HG03175 (cell line): ENCODE measurements around the gene RAB11FIP5.
"Not testable (repeated sequence)": the region's sequence is repeated elsewhere in the genome, so short reads cannot be mapped to it uniquely, and the experiment has no call there.

Experiments
- ATAC-seq: cut with Tn5 transposase; IDR thresholded peaks from one replicate; pipeline ENCODE4 v1.9.1; 2021; ENCODE audit warnings: mild to moderate bottlenecking, moderate library complexity; ENCODE audit not compliant: unreplicated experiment

Gene RAB11FIP5

DNA sequence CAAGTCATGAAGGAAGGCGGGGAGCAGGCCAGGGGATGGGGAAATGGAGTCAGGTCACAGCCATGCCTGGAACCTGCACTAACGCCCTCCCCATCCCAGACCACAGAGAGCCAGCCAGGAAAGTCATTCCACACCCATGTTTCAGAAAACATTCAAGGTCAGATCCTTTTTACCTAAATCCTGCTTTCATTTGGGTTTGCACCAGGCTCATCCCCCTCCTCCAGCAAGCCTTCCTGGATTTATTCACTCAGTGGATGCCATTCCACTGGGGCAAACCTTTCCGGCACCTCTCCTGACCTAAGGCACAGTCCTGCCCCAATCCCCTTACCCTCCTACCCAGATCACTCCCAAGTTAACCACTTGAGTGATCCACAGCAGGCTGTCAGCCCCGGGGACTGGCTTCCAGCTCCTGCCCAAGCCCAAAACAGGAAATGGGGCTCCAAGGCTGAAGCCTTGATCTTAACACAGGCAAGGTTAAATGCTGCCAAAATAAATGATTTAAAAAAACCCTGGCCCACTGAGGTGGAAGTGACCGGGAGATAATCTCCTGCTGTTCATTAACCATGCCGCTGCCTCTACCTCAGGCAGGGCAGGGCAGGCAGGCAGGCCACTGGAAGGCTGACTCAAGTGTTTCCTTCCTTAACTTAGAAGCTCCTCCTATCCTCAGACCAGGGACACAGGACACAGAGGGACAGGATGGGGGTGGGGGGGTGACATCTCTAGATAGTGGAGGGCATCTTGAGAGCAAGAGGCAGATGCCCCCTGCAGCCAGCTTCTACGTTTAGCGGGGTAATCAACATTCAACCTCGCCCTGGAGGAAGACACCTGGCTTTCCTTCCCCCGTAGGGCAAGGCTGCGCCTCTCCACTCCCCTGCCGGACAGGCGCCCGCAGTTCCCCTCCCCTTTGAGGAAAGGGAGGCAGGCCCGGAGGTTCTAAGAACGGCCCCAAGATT is 1.4 kb downstream of the RAB11FIP5 start:
- ATAC-seq, result no peak

DNA sequence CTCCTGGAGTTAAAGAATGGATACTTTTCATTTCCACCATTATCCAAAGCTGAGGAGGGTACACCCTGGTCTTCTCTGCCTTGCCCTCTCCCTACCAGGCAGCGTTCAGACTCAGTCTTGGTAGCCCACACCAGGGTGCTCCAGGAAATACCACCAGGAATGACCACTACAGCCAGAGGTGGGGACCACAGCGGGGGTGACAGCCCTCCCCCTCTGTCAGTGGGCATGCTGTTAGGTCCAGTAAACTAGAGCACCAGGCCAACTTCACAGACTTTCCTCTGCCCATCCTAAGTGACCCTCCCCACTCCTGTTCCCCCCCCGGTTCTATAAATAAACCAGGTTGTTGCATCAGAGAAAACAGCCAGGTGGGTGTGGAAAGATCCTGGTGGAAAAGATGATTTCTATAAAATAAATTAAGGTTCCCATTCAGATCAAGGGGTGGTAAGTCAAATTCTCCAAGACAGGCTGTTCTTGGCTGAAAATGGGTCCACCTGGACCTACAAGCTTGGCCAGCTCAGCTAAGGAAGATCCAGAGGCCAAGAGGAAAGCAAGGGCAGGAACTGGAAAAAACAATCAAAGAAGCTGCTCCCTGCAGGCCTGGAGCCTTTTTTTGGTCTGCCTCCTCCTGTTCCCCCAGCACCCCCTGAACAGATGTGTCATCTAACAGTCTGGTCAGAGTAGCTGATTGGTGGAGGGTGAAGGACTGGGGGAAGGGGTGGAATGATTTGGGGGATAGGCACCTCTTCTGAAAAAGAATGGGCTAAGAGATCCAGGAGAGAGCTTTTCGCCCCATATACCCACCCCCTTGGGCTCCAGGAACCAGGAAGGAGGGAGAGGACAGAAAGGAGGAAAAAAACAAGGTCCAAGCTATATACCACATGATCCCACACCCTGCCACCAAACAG is 2.3 kb downstream of the RAB11FIP5 start:
- no peak for ATAC-seq

- no peak for ATAC-seq
These were observed 3.1 kb downstream of the RAB11FIP5 start for GRCh38 chr2:73109431-73110167.

DNA sequence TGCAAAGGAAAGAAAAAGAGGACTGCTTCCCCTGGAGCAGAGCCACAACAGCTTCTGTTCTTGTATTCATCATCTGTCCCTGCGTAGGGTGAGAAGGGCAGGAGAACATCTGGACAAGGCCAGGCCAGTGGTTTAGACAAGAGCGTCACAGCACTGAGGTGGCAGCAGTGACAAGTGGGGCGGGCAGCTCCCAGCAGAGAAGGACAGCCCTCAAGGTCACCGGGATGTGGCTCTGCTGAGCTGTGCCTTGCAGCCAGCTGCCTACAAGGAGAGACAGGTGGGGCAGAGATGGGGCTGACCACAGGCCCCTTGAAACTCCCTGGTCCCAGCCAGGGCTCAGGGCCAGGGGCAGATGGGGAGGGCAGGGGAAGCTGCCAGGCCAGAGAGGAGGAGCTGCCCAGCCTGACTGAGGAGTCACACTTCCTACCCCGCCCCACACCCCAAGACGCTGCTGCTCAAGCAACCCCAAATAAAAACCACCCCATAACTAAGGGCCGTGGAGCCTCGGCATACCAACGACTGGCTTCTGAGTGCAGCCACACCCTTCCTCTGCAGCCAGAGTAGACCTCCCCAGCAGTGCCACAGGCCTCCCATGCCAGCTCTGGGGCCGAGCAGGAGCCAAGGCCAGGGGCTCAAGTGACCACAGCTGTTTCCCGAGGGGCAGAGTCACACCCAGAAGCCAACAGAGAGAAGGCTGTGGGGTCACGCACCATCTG is 5.4 kb downstream of the RAB11FIP5 start:
- ATAC-seq, result no peak

GRCh38 chr2:73106791-73107190 is 6.0 kb downstream of the RAB11FIP5 start:
- ATAC-seq, result no peak

GRCh38 chr2:73105511-73105971 is 7.2 kb downstream of the RAB11FIP5 start:
- no peak for ATAC-seq

DNA sequence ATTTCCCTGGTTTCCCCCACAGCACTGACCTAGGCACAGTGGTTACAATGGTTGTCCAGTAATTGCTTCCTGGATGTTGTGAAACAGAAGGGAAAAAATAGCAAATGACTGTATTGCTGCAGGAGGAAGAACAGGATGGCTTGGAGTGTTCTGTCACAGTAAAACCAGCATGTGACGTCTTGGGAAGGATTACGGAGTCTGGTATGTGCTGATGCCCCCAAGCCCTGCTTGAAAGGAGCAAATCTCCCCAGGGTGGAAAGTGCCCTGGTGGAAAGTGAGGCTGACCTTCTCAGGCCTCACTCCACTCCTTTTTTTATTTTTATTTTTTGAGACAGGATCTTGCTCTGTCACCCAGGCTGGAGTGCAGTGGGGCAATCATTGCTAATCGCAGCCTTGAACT is 7.8 kb downstream of the RAB11FIP5 start:
- no peak for ATAC-seq

- ATAC-seq, result no peak
These were observed 9.7 kb downstream of the RAB11FIP5 start for GRCh38 chr2:73103018-73103542.

GRCh38 chr2:73101626-73102256 is 11.0 kb downstream of the RAB11FIP5 start:
- no peak for ATAC-seq

GRCh38 chr2:73100956-73101355 is 11.8 kb downstream of the RAB11FIP5 start:
- ATAC-seq, result no peak

DNA sequence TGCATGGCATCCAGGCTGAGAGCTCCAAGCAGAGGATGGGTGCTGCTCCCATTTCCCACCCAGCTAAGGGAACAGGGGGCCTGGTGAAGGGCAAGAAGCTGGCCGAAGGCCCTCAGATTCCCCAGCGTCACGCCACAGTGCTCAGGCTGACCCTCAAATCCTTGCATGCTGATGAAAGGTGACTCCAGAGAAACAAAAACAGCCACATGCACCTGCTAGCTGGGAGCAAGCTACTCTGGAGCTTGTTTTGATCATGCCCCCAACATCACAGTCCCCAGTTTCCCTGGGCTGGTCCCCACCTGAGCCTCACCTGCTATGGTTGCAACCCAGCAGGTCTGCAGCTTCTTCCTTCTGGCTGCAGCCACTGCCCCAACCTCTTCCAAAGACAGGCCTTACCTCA is 13.3 kb downstream of the RAB11FIP5 start:
- no peak for ATAC-seq

- no peak for ATAC-seq
These were observed 16.8 kb downstream of the RAB11FIP5 start for GRCh38 chr2:73095910-73096309.

- ATAC-seq, result not testable (repeated sequence)
These were observed 19.0 kb downstream of the RAB11FIP5 start for GRCh38 chr2:73093601-73094218.

GRCh38 chr2:73092146-73092783 is 20.5 kb downstream of the RAB11FIP5 start:
- no peak for ATAC-seq

GRCh38 chr2:73091696-73092095 is 21.1 kb downstream of the RAB11FIP5 start:
- no peak for ATAC-seq

GRCh38 chr2:73091164-73091563 is 21.6 kb downstream of the RAB11FIP5 start:
- no peak for ATAC-seq

- no peak for ATAC-seq
These were observed 23.3 kb downstream of the RAB11FIP5 start for GRCh38 chr2:73089270-73090030.

- no peak for ATAC-seq
These were observed 24.0 kb downstream of the RAB11FIP5 start for GRCh38 chr2:73088703-73089102.
